PFSK-1 (cell line): Measurements from ENCODE around the gene ZNF462.

Experiments used
- FOXP2 ChIP-seq: optimal IDR thresholded peaks from 2 replicates; pipeline ENCODE3; 2011; ENCODE audit warnings: borderline replicate concordance, control low read depth, inconsistent platforms; ENCODE audit not compliant: insufficient read depth; ENCODE audit errors: extremely low read length, extremely low read depth
- POLR2AphosphoS5 ChIP-seq: IDR thresholded peaks from 2 replicates; pipeline ENCODE4 v1.6.1; 2012; ENCODE audit warnings: low read depth, mild to moderate bottlenecking, control low read depth, low read length, moderate library complexity
- REST ChIP-seq, 2 experiments: IDR thresholded peaks; 2 replicates each; pipeline versions ENCODE4 v1.6.1 to v1.8.0; 2011 to 2012; ENCODE audit warnings: low read depth in 2 of 2, low read length in 2 of 2, control low read depth in 1 of 2, inconsistent platforms in 1 of 2, mild to moderate bottlenecking in 1 of 2, moderate library complexity in 1 of 2; ENCODE audit not compliant: insufficient read depth in 1 of 2
- SIN3A ChIP-seq: IDR thresholded peaks from 2 replicates; pipeline ENCODE4 v1.6.1; 2012; ENCODE audit warnings: mild to moderate bottlenecking, low read length, moderate library complexity, borderline replicate concordance; ENCODE audit not compliant: insufficient read depth
- TAF1 ChIP-seq: IDR thresholded peaks from 2 replicates; pipeline ENCODE4 v1.6.1; 2012; ENCODE audit warnings: low read length, control low read depth, borderline replicate concordance; ENCODE audit not compliant: insufficient read depth

Gene ZNF462

DNA sequence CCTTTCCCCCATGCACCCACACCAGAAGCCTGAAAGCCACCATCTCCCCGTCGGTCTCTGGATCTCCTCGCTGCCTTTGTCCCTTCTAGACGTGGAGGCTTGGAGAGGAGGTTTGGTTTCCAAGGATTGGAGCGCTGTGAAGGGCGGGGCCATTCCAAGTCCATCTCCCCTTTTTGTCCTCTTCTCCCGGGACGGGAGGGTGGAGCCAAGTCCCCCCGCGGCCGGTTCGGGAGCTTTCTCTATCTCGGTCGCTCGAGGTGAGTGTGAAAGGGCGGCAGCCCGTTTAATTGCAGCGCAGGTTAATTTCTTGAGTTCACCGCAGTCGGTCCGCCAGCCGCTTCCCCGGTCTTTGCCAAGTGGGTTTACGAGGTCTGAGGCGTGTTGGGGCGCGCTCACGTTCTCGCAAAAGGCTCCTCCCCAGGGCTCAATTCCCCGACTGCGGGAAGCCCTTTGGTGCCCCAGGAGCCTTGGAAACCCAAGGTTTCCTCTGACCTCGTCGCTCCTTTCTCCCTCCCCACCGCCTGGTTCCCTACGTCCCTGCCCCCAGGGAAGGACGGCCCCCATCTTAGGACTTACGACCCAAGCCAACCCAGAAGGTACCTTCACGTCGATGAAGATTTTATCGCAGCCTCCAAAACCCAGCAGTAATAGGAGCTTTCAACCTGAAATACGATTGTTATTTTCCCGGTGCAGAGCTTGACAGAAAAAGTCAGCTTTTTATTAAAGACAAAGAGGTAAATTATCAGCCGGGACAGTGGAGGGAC is 2.8 kb upstream of the ZNF462 start:
- TF ChIP-seq REST (IDR thresholded peaks at IDR 0.05; ENCODE audit: insufficient read depth in 1 of 2, low read depth in 2 of 2, low read length in 2 of 2) (no peak), POLR2AphosphoS5 (no peak), FOXP2 (no peak)

- TF ChIP-seq REST (IDR thresholded peaks at IDR 0.05; ENCODE audit: insufficient read depth in 1 of 2, low read depth in 2 of 2, low read length in 2 of 2), result 0 out of 4 replicates have a peak, but pooled peaks of 1 of the 2 experiments have one; percentile 9
- TF ChIP-seq TAF1, result no peak
- no peak for TF ChIP-seq SIN3A
Measured at GRCh38 chr9:106860721-106861639, 2.0 kb upstream of the ZNF462 start.

- TF ChIP-seq POLR2AphosphoS5 (no peak), TAF1 (no peak)
Measured at GRCh38 chr9:106861640-106862109, 1.3 kb upstream of the ZNF462 start.

GRCh38 chr9:106862110-106862820 is 701 bp upstream of the ZNF462 start:
- TF ChIP-seq REST (IDR thresholded peaks at IDR 0.05; ENCODE audit: insufficient read depth in 1 of 2, low read depth in 2 of 2, low read length in 2 of 2) (no peak), FOXP2 (no peak), SIN3A (no peak), POLR2AphosphoS5 (no peak), TAF1 (no peak)

- no peak for TF ChIP-seq POLR2AphosphoS5
- TF ChIP-seq SIN3A, result no peak
Measured at GRCh38 chr9:106864373-106865143, 1.6 kb downstream of the ZNF462 start.
